ENCODE measurements around the gene DNALI1. TPM values are rescaled to one million over a fixed set of nuclear protein-coding genes. Genes with fewer than 3 reads are reported as not detected.
"Not testable (repeated sequence)": the region's sequence is repeated elsewhere in the genome, so short reads cannot be mapped to it uniquely, and the experiment has no call there.

DNALI1 gene
- total RNA-seq, 1 donor from 2014 or later, result 11.5 TPM

- peak; percentile 95 for DNase-seq (ENCODE audit: low spot score)
Measured at GRCh38 chr1:37553927-37554808, 2.6 kb upstream of the DNALI1 start, which contains the start of gene SNIP1. TSS of gene SNIP1 (minus strand) at chr1:37554293. CDS start at chr1:37554229, 64 bp downstream.

DNA sequence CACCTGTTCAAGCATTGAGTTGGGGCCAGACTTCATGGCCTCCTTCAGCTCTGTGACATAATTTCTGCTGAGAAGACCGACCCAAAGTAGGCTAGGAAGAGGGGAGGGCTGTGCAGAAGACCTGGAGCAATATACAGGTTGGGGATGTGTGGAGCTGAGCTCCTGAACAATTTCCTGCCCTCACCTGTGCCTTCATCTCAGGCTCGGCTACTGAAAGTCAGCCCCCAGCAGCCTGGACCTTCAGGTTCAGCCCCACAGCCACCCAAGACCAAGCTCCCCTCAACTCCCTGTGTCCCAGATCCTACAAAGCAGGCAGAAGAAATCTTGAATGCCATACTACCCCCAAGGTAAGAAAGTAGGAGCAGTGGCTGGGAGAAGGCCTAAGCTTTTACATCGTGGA lies 662 bp downstream of the DNALI1 start:
- DNase-seq (ENCODE audit: low spot score), result no peak

DNA sequence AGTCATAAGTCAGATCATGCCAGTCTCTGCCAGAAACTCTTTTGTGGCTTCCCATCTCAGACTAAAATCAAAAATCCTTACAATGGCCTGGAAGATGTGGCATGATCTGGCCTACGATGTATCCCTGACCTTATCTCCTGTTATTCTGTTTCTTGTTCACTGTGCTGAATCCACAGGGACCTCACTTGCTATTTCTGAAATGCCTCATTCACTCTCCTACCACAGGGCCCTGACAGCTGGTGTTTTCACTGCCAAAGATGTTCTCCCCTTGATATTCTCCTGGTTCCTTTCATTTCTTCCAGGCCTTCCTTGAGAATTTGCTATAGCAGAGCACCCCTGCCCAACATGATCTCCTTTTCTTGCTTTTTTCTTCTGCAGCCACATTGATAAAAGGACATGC lies 1.7 kb downstream of the DNALI1 start:
- DNase-seq (ENCODE audit: low spot score), result no peak

DNA sequence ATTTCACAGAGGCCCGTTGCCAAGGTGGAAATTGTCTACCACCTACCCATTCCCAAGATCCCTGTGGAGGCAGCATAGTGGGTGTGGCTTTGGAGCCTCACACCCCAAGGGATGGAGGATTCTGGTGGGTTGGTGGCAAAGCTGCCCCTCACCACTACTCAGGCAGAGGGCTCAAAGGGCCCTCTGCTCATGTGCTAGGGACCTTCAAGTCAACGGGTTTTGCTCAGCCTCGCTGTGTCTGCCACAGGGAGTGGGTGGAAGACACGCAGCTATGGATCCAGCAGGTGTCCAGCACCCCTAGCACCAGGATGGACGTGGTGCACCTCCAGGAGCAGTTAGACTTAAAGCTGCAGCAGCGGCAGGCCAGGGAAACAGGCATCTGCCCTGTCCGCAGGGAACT lies 2.3 kb downstream of the DNALI1 start:
- DNase-seq (ENCODE audit: low spot score), result no peak

GRCh38 chr1:37559957-37560379 lies 3.2 kb downstream of the DNALI1 start:
- DNase-seq (ENCODE audit: low spot score), result not testable (repeated sequence)

DNA sequence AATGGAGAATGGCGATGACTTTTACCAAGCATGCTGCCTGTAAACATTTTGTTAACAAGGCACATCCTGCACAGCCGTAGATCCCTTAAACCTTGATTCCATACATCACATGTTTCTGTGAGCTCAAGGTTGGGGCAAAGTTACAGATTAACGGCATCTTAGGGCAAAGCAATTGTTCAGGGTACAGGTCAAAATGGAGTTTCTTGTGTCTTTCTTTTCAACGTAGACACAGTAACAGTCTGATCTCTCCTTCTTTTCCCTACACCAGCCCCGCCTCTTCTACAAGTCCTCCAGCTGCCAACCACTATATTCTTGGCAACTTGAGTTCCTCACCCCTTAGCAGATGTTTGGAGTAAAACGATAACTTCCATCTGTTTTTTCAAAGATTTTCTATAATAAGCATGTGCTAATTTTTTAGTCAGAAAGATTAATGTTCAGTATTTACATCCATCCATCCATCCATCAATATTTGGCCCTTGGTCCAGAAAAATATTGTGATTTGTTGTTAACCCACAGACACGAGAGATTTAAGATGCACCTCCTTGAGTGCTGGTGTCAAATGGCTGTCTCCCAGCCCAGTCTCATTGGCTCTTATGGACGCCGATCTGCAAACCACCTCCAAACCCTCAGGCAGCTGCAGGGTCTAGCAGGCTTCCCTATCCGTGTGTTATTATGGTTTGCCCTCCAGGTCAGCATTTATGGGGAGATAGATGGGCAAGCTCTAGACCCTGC lies 3.8 kb downstream of the DNALI1 start:
- no peak for DNase-seq (ENCODE audit: low spot score)

- no peak for DNase-seq (ENCODE audit: low spot score)
Measured at GRCh38 chr1:37561133-37562132, 4.7 kb downstream of the DNALI1 start.

DNA sequence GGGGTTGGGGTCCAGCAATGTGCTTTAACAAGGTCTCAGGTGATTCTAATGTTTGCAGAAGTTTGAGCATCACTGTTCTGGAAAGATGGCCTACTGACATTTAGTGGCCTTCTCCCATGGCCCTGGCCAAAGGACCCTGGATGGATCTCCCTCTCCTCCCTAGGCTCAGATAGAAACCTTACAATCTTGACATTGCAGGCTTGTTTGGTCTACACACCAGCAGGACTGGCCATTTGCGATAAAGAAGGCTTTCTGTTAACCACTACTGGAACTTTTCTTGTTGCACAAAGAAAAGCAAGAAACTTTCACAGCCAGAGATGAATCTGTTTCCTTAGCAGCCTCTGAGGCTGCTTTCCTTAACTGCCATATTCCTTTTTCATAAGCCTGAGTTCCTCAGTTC lies 6.2 kb downstream of the DNALI1 start:
- DNase-seq (ENCODE audit: low spot score), result no peak

- no peak for DNase-seq (ENCODE audit: low spot score)
Measured at GRCh38 chr1:37564892-37565291, 8.2 kb downstream of the DNALI1 start.

- DNase-seq (ENCODE audit: low spot score), result no peak
Measured at GRCh38 chr1:37567023-37567422, 10.3 kb downstream of the DNALI1 start.

- no peak for DNase-seq (ENCODE audit: low spot score)
Measured at GRCh38 chr1:37570528-37571334, 14.0 kb downstream of the DNALI1 start.

DNA sequence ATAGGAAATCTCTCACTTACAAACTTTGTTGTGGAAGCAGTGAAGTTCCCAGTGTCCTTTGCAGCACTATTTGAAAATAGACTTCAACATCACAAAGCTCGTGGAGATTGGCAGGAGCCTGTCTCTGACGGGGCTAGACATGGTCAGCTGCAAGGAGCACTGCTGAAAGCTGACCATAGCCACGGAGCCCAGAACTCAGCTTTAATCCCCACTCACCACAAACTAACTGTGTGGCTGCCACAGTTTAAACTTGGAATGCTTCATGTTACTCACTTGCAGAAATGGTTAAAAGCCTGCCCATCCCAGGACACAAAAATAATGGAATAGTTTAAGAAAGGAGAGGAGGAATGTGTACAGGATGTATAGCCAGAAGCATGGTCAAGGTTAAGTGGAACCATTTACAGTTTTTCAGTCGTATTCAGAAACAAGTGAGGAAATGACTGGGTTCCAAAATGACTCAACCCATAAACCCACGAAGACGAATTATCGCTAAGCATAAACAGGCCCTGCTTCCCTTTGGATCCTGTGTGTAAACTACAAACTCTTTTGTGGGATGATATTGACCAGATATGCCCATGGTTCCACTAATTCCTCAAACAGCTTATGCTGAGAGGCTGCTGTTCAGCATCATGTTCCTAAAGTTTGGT lies 18.2 kb downstream of the DNALI1 start:
- DNase-seq (ENCODE audit: low spot score), result no peak

DNA sequence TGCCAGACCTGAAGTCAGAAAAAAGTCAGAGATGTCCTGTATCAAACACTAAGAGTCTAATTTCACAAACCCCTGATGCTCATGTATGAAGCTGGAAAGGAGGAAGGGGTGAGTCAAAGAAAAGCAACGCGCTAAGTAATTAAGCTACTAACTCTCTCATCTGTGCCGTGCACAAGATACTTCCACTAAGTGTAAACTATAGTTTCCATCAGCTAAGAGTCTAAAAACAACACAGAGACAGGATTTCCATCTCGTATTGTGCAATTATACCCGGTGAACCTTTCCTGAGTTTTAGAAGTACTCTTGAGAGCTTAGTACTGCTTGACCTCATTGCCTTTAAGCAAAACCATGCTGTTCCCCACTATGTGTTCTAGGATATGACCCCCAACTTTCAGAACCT lies 19.0 kb downstream of the DNALI1 start:
- no peak for DNase-seq (ENCODE audit: low spot score)

GRCh38 chr1:37584544-37584943 lies 27.8 kb downstream of the DNALI1 start:
- not testable (repeated sequence) for DNase-seq (ENCODE audit: low spot score)

DNA sequence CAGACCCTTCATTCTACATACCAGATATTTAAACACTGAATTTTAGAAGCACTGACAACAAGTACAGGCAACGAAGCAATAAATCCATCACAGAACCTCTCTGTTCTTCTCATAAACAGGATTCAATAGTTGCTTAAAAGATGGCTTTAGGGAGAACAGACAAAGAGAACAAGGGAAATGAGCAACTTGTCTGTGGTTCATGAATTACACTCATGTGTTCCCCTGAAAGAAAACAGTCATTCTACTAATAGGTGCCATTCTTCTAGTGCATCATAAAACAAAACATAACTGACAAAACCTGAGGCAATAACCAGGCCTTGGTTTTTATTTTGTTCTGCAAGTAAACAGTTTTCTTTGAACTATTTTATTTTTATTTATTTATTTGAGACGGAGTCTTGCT lies 32.2 kb downstream of the DNALI1 start:
- no peak for DNase-seq (ENCODE audit: low spot score)

- DNase-seq (ENCODE audit: low spot score), result no peak
Measured at GRCh38 chr1:37593726-37594125, 37.0 kb downstream of the DNALI1 start.

- peak; percentile 97 for DNase-seq (ENCODE audit: low spot score)
Measured at GRCh38 chr1:37595440-37596181, 38.9 kb downstream of the DNALI1 start, which contains the start of gene GNL2. TSS of gene GNL2 (minus strand) at chr1:37595937. CDS start at chr1:37595822, 115 bp downstream.

DNA sequence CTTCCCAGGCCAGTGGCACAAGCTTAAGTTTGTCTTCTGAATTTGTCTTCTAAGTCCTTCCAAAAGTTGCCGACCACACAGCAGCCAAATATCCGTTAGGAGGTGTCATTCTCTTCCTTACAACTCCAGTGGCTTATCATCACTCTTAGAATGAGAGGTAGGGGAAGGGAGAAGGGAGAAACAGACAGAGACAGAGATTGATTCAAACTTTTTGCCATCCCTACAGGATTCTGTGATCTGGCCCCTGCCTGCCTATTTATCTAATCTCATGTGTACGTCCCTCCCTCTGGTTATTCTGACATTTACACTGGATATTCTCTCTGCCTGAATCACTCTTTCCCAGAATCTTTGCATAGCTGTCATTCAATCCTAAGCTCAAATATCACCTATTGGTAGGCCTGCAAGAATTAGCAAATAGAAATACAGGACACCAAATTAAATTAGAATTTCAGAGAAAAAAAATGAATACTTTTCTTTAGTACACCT lies 39.5 kb downstream of the DNALI1 start:
- DNase-seq (ENCODE audit: low spot score), result no peak

DNA sequence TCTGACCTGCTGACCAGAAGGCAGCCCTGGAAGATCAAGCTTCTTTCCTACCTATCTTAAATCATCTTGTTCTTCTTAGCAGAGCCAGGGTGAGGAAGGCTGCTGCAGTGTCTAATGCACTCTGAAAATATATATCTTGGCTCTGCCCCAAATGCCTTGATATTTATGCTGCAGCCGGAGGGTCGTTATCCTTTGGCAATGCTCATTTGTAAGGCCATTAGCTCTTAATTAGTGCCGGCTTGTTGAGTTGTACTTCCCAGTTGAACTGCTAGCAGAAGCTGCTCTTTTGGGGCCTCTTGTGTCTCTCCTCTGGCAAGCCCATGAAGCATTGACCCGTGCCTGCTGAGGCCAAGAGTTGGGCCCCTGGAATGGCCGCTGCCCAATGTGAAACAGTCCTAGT lies 43.2 kb downstream of the DNALI1 start:
- no peak for DNase-seq (ENCODE audit: low spot score)

All from ureter (tissue), 1 donor.